Body of pancreas (tissue), 4 donors: ENCODE measurements around the gene MAD1L1. TPM values are rescaled to one million over a fixed set of nuclear protein-coding genes. Genes with fewer than 3 reads are reported as not detected.

Experiments used
- ATAC-seq: fragments of 150-250 bp; one replicate; pipeline ENCODE4 v1.9.1; 2016
- DNase-seq, 4 donors: peaks; one replicate each; pipeline ENCODE4 v3.0.0-alpha.2; 2019
- H3K27ac ChIP-seq, 4 donors: fragments of 200-600 bp; sonication (generic); 1 replicate in 3 of 4; 2 replicates in 1 of 4; pipeline versions ENCODE4 v1.5.1 to v1.6.1; 2016 to 2019; ENCODE audit warnings: mild to moderate bottlenecking in 1 of 4, mixed read lengths in 1 of 4, moderate library complexity in 1 of 4
- H3K27me3 ChIP-seq, 2 donors: fragments of 200-600 bp; sonication (generic); one replicate each; pipeline ENCODE4 v1.6.0; 2016; ENCODE audit warnings: mild to moderate bottlenecking in 1 of 2
- H3K36me3 ChIP-seq, 2 donors: fragments of 200-600 bp; sonication (generic); replicated peaks in 1 of 2; 2 replicates each; pipeline ENCODE4 v1.5.1; 2016; ENCODE audit warnings: low read depth in 2 of 2; ENCODE audit not compliant: insufficient read depth in 1 of 2
- H3K4me1 ChIP-seq: fragments of 200-600 bp; sonication (generic); one replicate; pipeline ENCODE4 v1.6.0; 2016
- H3K4me3 ChIP-seq, 2 donors: fragments of 200-600 bp; sonication (generic); 1 replicate in 1 of 2; 2 replicates in 1 of 2; pipeline ENCODE4 v1.5.1; 2016 to 2019
- H3K9me3 ChIP-seq, 3 donors: fragments of 200-600 bp; sonication (generic); 1 replicate in 2 of 3; 2 replicates in 1 of 3; pipeline ENCODE4 v1.5.1; 2016
- POLR2A ChIP-seq, 3 donors: fragments of 450-650 bp; IDR thresholded peaks; one replicate each; pipeline ENCODE4 v1.6.1; 2016; ENCODE audit warnings: antibody characterized with exemption in 3 of 3, mild to moderate bottlenecking in 2 of 3
- WGBS, 2 donors: methylation state at CpG; one replicate each; pipeline ENCODE4 v1.1.5; 2017; 5-methylcytosine and 5-hydroxymethylcytosine counted together
- intact Hi-C: fragments of 100-400 bp; cut with DNase I; formaldehyde crosslinking; loops from one replicate; pipeline ENCODE4 v1.15.1; 2023
- total RNA-seq, 2 donors: library from RNA; depleted of rRNA; stranded (reverse); fragments of >200 nt; gene quantifications; one replicate each; pipeline ENCODE4 v1.1.0, GENCODE V29; 2016
- TF ChIP-seq, protein P1 (sequence below), 7 experiments: fragments of 450-650 bp in 4 of 7; fragments of 200-600 bp in 3 of 7; sonication (generic) in 3 of 7; IDR thresholded peaks; one replicate each; pipeline ENCODE4 v1.5.1; 2016 to 2019; ENCODE audit warnings: antibody characterized with exemption in 7 of 7

Gene MAD1L1
- total RNA-seq, 2 donors from 2014 or later, result 14.0 to 66.9 TPM

- no peaks in the 10 kb centered on the region for H3K27me3 ChIP-seq
- peaks cover 20% of the 10 kb centered on the region for H3K4me1 ChIP-seq
- intact Hi-C loops, result no loop called here
- ATAC-seq (no peak), DNase-seq (no peak)
- no peaks in the 10 kb centered on the region for H3K9me3 ChIP-seq
- TF ChIP-seq, protein P1, sequence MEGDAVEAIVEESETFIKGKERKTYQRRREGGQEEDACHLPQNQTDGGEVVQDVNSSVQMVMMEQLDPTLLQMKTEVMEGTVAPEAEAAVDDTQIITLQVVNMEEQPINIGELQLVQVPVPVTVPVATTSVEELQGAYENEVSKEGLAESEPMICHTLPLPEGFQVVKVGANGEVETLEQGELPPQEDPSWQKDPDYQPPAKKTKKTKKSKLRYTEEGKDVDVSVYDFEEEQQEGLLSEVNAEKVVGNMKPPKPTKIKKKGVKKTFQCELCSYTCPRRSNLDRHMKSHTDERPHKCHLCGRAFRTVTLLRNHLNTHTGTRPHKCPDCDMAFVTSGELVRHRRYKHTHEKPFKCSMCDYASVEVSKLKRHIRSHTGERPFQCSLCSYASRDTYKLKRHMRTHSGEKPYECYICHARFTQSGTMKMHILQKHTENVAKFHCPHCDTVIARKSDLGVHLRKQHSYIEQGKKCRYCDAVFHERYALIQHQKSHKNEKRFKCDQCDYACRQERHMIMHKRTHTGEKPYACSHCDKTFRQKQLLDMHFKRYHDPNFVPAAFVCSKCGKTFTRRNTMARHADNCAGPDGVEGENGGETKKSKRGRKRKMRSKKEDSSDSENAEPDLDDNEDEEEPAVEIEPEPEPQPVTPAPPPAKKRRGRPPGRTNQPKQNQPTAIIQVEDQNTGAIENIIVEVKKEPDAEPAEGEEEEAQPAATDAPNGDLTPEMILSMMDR (IDR thresholded peaks at IDR 0.05), result no peak
- no peak for TF ChIP-seq POLR2A (IDR thresholded peaks at IDR 0.05)
- WGBS, 2 donors, result 68 to 77% methylated on average over 22 to 25 of the region's 25 CpGs
- no peaks in the 10 kb centered on the region for H3K36me3 ChIP-seq
- no peak overlapping the region for H3K27ac ChIP-seq
- no peak overlapping the region for H3K4me3 ChIP-seq
Measured at GRCh38 chr7:2244404-2244995, 11.8 kb upstream of the MAD1L1 start.

DNA sequence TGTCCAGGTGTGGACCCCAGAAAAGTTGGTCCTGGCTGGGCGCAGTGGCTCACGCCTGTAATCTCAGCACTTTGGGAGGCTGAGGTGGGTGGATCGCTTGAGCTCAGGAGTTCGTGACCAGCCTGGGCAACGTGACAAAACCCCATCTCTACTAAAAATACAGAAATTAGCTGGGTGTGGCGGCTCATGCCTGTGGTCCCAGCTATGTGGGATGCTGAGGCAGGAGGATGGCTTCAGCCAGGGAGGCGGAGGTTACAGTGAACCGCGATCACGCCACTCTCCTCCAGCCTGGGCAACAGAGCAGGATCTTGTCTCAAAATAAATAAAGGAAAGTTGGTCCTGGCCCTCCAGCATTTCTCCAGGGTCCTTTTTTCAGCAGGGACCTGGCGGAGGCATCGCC is 10.7 kb upstream of the MAD1L1 start:
- TF ChIP-seq, protein P1 (IDR thresholded peaks at IDR 0.05), result no peak
- TF ChIP-seq POLR2A (IDR thresholded peaks at IDR 0.05), result no peak
- intact Hi-C loops, result no loop called here
- Histone ChIP-seq H3K9me3 (no peaks in the 10 kb centered on the region), H3K4me3 (no peak overlapping the region), H3K27me3 (no peaks in the 10 kb centered on the region), H3K36me3 (no peaks in the 10 kb centered on the region), H3K4me1 (peaks cover 20% of the 10 kb centered on the region), H3K27ac (no peak overlapping the region)
- DNase-seq (no peak), ATAC-seq (no peak)
- WGBS, 2 donors, result 80 to 100% methylated on average over 3 to 12 of the region's 12 CpGs

GRCh38 chr7:2242541-2243429 is 10.0 kb upstream of the MAD1L1 start:
- Histone ChIP-seq H3K4me3 (peak overlapping the region; percentile 80 to 84), H3K9me3 (no peaks in the 10 kb centered on the region), H3K4me1 (peaks cover 20% of the 10 kb centered on the region), H3K27me3 (no peaks in the 10 kb centered on the region), H3K27ac (peak overlapping the region in 3 of 4 donors; percentile 51 to 75 (median 61)), H3K36me3 (no peaks in the 10 kb centered on the region)
- DNase-seq (no peak), ATAC-seq (no peak)
- intact Hi-C loops, result no loop called here
- no peak for TF ChIP-seq POLR2A (IDR thresholded peaks at IDR 0.05)
- TF ChIP-seq, protein P1 (IDR thresholded peaks at IDR 0.05), result peak in 1 of 7 experiments; percentile 9
- WGBS, 2 donors, result 9 to 10% methylated on average over 16 to 21 of the region's 21 CpGs

DNA sequence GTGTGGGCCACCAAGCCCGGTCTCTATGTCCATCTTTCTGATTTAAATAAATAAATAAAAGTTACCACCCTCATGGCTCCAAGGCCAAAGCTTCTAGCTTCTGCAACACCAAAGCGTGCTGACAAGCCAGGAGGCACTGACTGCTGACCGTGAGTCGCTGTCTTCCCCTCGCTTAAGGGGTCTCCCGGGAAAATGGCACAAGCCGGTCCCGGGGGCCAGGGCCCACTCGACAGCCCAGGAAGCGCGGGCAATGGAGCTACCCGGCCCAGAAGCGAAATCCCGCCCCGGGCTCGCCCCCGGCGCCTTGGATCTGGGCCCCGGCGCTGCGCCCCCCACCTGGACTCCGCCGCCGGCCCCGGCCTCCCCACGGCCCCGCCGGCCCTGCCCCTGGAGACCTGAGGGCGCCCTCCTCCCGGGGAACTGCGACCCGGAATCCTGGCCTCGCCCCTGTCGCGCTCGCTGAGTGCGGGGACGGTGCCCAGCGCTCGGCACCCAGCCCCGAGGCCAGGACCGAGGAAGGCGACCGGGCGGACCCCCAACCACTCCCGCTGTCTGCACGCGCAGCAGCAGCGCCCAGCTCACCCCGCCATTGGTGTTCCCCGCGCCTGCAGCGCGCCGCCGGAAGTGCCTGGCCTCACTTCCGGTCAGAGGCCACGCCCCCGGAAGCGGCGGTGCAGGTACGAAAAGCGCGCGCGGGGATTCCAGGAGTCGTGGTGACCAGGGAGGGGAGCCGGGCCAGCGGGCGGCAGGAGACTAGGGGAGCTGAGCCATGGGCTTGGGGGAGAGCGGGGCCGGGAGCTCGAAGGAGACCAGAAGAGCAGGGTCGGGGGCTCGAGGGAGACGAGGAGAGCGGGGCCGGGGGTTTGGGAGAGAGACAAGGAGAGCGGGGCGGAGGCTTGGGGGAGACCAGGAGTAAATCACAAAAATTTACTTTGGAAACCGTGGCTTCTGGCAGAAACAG is 9.1 kb upstream of the MAD1L1 start, which contains the start of the genes MRM2 and NUDT1:
TSS of gene MRM2 (minus strand) at position 626 of the 961 bp plus-strand sequence. CDS start at position 590, 36 bp downstream.
TSS of gene NUDT1 (plus strand) at position 647 of the 961 bp plus-strand sequence. CDS start 2,349 bp downstream, outside the sequence.
- TF ChIP-seq, protein P1 (IDR thresholded peaks at IDR 0.05), result no peak
- TF ChIP-seq POLR2A (IDR thresholded peaks at IDR 0.05), result peak in 2 of 3 donors; percentile 66 to 67
- no peaks in the 10 kb centered on the region for H3K27me3 ChIP-seq
- H3K4me3 ChIP-seq, result peak within 1 kb of the TSS; percentile 80 to 84
- 0 to 1% methylated on average over 34 to 62 of the region's 81 CpGs for WGBS, 2 donors
- ATAC-seq (peak; percentile 88), DNase-seq (peak; percentile 85 to 91 (median 86))
- intact Hi-C loops, result no loop called here
- H3K9me3 ChIP-seq, result no peaks in the 10 kb centered on the region
- no peaks in the 10 kb centered on the region for H3K36me3 ChIP-seq
- H3K4me1 ChIP-seq, result peaks cover 20% of the 10 kb centered on the region
- peak within 1 kb of the TSS in 3 of 4 donors; percentile 51 to 75 (median 61) for H3K27ac ChIP-seq
